Measurements from ENCODE around the gene PRB3. TPM values are rescaled to one million over a fixed set of nuclear protein-coding genes. Genes with fewer than 3 reads are reported as not detected.

Gene PRB3
- total RNA-seq (2022; extraction: Qiagen RNA extraction; ENCODE audit: low read depth): not detected in 5 replicates

DNA sequence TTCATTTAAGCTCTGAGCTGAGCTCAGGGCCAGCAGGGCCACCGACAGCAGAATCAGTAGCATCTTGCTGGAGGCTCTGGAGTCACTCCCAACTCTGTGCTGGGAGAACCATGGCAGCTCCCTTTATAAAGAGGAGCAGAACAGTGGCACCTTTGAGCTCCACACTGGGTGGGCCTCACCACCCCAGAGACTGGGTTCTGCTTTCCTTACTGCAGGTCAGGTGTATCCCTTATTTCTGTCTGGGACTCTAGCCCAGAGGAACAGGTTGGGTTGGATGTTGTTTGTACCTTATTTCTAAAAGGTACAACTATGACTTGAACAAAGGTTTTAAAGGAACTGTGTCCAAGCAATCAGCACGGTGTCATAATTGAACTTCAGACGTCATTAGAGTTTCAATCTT lies at the start of gene PRB3:
PRB3 (minus strand) TSS at position 101 of the 400 bp plus-strand sequence; CDS start at position 63, 38 bp downstream.

DNA sequence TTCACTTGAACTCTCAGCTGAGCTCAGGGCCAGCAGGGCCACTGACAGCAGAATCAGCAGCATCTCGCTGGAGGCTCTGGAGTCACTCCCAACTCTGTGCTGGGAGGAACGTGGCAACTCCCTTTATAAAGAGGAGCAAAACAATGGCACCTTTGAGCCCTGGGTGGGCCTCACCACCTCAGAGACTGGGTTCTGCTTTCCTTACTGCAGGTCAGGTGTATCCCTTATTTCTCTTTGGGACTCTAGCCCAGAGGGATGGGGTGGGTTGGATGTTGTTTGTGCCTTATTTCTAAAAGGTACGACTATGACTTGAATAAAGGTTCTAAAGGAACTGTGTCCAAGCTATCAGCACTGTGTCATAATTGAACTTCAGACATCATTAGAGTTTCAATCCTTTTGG lies 40.8 kb upstream of the PRB3 start, which contains the start of gene PRB4:
PRB4 (minus strand) TSS at position 101 of the 400 bp plus-strand sequence; CDS start at position 63, 38 bp downstream.

Other genes with a start within 250 kb of the PRB3 start
- gene TAS2R19, start 247.1 kb downstream of the PRB3 start, total RNA-seq (2022; extraction: Qiagen RNA extraction; ENCODE audit: low read depth): 0.16 TPM in 1 of 5 replicates, not detected in the others
- gene TAS2R31, start 238.3 kb downstream of the PRB3 start, total RNA-seq (2022; extraction: Qiagen RNA extraction; ENCODE audit: low read depth): 0.14 to 0.33 TPM (median 0.18 TPM) in 4 of 5 replicates, not detected in the other
- gene TAS2R46, start 207.4 kb downstream of the PRB3 start, total RNA-seq (2022; extraction: Qiagen RNA extraction; ENCODE audit: low read depth): not detected in 5 replicates
- not detected in 5 replicates for gene TAS2R43, start 177.4 kb downstream of the PRB3 start, total RNA-seq (2022; extraction: Qiagen RNA extraction; ENCODE audit: low read depth)
- not detected in 5 replicates for gene TAS2R30, start 135.1 kb downstream of the PRB3 start, total RNA-seq (2022; extraction: Qiagen RNA extraction; ENCODE audit: low read depth)
- 6.6 to 9.2 TPM (median 8.7 TPM) in 5 replicates for gene SMIM10L1, start 98.5 kb downstream of the PRB3 start, total RNA-seq (2022; extraction: Qiagen RNA extraction; ENCODE audit: low read depth)
- not detected in 5 replicates for gene TAS2R42, start 82.8 kb downstream of the PRB3 start, total RNA-seq (2022; extraction: Qiagen RNA extraction; ENCODE audit: low read depth)
- not detected in 5 replicates for gene PRB4, start 40.7 kb upstream of the PRB3 start, total RNA-seq (2022; extraction: Qiagen RNA extraction; ENCODE audit: low read depth)
- gene PRB2, start 125.9 kb upstream of the PRB3 start, total RNA-seq (2022; extraction: Qiagen RNA extraction; ENCODE audit: low read depth): not detected in 5 replicates

All from A549 treated with RU486 at 1 μM for 4 hours (cell line).